ENCODE measurements around the gene CLEC16A.

- TF ChIP-seq ZBTB7A (IDR thresholded peaks at IDR 0.05; ENCODE audit: low read depth) (no peak), EGR1 (IDR thresholded peaks at IDR 0.05) (no peak), TEAD4 (IDR thresholded peaks at IDR 0.05) (no peak), YY1 (IDR thresholded peaks at IDR 0.05; ENCODE audit: low read depth) (no peak), FOXM1 (IDR thresholded peaks at IDR 0.05; ENCODE audit: borderline replicate concordance, low read depth) (no peak), TCF12 (IDR thresholded peaks at IDR 0.05; ENCODE audit: low read depth) (no peak), EP300 (IDR thresholded peaks at IDR 0.05; ENCODE audit: borderline replicate concordance) (no peak), REST (IDR thresholded peaks at IDR 0.05; ENCODE audit: low read depth) (no peak)
- TF ChIP-seq, protein P1, sequence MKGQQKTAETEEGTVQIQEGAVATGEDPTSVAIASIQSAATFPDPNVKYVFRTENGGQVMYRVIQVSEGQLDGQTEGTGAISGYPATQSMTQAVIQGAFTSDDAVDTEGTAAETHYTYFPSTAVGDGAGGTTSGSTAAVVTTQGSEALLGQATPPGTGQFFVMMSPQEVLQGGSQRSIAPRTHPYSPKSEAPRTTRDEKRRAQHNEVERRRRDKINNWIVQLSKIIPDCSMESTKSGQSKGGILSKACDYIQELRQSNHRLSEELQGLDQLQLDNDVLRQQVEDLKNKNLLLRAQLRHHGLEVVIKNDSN (IDR thresholded peaks at IDR 0.05) = no peak
Measured at GRCh38 chr16:10945065-10945787, 862 bp downstream of the CLEC16A start.
